NCI-H345 (cell line): Measurements from ENCODE around the gene FAM228A.
A peak's percentile ranks its signal among the peaks of the same experiment; 100 is the strongest.
"Not testable (repeated sequence)": the region's sequence is repeated elsewhere in the genome, so short reads cannot be mapped to it uniquely, and the experiment has no call there.

Experiments used
- DNase-seq: peaks from one replicate; lab custom pipeline; 2025; lab: John Stamatoyannopoulos, UW

Gene FAM228A

DNA sequence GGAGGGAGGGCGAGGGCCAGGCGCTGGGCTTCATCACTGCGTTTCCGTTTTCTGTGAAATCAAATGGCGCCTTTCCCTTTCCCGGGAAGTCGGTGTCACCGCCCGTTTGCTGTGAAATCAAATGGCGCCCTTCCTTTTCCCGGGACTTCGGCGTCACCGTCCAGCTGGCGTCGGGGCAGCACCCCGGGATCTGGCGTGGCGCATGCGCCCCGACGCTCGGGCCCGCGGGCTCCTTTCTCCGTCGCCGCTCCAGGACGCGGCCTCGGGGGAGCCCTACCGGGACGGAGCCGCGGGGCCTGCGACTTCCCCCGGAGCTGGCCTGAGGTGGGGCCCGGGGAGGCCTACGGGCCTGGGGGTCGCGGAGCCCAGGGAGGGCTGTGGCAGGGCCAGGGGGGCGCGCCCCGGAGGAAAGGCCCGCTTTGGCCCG is at the start of gene FAM228A:
Gene FAM228A, plus strand, starts transcription at position 203 of the 427 bp plus-strand sequence. CDS start 428 bp downstream, outside the sequence.
- no peak for DNase-seq

- DNase-seq: no peak
Measured at GRCh38 chr2:24125956-24126355, 48.9 kb upstream of the FAM228A start.

DNA sequence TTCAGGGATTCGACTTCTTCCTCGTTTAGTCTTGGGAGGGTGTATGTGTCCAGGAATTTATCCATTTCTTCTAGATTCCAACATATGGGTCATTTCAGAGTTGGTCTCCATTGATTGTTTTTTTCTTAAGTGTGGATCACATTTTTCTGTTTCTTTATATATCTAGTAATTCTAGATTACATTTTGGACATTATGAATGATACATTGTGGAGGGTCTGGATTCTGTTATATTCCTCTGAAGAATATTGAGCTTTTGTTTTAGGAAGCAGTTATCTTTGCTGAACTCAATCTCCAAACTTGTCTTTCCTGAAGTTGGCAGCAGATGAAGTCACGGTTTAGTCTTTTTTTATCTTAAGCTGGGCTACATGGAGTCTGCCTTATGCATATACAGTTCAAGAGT is 42.3 kb upstream of the FAM228A start:
- DNase-seq: no peak

DNA sequence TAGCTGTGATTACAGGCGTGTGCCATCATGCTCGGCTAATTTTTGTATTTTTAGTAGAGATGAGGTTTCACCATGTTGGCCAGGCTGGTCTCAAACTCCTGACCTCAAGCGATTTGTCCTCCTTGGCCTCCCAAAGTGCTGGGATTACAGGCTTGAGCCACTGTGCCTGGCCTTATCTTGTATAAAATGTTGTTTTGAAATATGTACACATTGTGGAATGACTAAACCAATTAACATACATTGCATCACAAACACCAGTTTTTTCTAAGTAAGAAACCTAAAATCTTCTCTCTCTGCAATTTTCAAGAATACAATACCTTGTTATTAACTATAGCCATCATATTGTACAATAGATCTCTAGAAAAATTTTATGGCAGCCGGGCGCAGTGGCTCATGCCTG is 34.5 kb upstream of the FAM228A start:
- DNase-seq: not testable (repeated sequence)

DNA sequence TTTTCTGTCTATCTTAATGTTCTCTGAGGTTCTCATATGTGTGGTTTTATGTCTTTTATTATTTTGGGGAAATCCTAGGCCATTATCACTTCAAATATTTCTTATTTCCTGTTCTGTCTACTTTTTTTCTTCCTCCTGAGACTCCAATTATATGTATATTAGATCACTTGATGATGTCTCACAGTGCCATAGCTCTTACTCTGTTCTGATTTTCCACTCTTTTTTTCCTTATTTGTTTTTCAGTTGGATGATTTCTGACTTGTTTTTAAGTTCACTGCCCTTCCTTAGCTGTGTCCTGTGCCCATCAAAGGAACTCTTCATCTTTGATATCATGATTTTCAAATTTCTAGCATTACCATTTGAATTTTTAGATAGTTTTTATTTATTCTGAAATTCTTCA is 27.5 kb upstream of the FAM228A start:
- DNase-seq: no peak

DNA sequence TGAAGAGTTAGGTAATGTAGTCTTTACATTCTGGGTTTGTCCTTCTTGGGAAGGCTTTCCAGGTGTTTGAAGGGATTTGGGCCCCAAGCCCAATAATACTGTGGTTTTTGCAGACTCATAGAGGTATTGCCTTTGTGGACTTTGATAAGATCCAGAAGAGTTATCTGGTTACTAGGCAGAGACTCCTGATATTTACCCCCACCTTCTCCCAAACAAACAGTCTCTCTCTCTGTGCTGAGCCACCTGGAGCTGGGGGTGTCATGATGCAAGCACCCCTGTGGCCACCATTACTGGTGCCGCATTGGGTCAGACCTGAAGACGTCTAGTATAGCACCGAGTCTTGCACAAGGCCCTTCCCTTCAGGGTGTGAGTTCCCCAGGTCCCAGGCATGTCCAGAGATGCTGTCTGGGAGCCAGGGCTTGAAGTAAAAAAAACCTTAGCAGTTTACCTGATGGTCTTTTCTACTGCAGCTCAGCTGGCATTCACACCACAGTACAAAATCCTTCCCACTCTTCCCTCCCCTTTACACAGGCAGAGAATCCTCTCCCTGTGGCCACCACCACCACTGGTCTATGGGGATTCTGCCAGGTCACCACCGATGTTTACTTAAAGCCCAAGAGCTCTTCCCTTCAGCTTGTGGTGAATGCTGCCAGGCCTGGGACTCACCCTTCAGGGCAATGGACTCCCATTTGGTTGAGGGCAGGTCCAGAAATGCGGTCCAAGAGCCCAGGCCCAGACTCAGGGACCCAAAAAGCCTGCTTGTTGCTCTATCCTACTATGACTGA is 22.2 kb upstream of the FAM228A start:
- DNase-seq: no peak

DNA sequence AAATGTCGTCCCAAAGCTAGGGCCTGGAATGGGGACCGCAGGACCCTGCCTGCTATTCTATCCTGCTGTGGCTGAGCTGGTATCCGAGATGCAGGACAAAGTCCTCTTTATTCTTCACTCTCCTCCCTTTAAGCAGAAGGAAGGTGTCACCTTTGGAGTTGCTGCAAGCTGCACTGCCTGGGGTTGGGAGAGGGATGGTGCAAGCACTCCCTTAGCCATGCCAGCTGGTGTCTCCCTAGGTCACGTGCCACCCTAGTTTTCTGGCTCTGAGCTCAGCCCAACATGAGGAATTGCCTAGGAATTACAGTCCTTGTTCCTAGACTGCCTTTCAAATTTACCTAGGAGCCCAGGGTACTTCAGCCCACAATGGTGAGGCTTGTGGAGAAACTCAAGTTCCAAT is 21.4 kb upstream of the FAM228A start:
- DNase-seq: no peak

GRCh38 chr2:24158131-24158530 is 16.7 kb upstream of the FAM228A start:
- no peak for DNase-seq

- no peak for DNase-seq
Measured at GRCh38 chr2:24159708-24160107, 15.1 kb upstream of the FAM228A start.

DNA sequence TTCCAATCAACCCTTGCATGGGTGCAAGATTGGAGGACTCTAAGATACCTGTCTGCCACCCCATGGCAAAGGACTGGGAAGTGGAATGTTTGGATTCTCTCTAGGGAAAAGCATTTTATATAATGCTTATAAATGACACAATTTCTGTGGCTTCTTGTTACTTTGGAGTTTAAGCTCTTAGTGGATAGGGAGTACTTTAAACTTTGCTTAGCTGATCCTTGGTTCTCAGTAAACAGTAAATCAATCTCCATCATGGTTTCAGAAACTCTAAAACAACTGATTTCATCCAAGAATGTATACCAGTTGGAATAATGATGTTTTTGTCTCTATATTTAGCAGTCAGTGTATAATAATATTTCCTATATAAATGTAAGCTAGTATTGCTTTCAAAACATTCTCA is 14.1 kb upstream of the FAM228A start:
- no peak for DNase-seq

DNA sequence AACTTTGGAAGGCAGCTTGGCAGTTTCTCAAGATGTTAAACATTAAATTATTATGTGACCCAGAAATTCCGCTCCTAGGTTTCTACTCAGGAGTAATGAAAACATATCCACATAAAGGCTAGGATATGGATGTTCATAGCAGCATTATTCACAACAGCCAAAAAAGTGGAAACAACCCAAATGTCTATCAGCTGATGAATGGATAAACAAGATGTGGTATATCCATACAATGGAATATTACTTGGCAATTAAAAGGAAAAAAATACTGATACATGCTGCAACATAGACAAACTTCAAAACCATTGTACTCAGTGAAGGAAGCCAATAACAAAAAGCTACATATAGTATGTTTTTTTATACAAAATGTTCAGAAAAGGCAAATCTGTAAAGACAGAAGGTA is 12.4 kb upstream of the FAM228A start:
- no peak for DNase-seq

GRCh38 chr2:24163186-24163585 is 11.7 kb upstream of the FAM228A start:
- no peak for DNase-seq

DNA sequence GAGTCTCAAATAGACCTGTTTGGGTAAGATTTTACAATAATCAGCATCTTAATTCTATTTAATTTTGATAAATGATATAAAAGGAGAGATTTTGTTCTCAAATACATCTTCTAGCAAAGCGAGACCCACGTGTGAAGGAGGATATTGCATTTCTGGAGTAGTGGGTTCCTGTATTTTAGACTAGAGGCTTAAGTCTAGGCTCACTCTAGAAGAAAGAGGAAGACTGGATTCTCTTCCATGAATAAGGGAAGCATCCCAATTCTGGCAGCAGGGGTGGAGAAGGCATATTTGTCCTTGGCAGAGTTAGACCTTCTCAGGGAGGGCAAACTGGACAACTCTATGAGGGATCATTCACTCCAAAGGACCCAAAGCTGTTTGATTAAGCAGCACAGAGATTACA is 11.3 kb upstream of the FAM228A start:
- no peak for DNase-seq

DNA sequence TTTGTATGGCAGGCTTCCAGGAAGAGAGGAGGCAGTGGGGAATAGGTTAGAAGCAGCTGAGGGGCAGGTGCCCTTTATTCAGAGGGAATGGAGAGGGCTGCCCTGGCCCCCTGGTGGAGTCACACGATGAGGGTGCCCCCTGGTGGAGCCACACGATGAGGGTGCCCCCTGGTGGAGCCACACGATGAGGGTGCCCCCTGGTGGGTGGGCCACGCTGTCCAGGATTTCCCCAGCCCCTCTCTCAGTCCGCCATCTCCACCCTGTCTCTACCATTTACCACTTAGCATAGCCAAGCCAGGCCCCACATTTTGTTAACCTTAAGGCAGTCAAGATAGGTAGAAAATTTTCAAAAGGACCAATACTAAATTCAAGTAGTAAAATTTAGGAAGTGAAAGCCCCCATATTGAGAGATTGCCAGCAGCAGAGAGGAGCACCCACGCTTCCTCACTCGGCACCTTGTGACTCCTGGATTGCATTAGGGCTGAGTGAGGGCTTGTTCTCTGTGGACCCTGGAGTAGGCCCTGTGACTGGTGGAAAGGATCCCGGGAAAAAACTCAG is 10.4 kb upstream of the FAM228A start:
- no peak for DNase-seq

GRCh38 chr2:24169023-24169422 is 5.8 kb upstream of the FAM228A start:
- no peak for DNase-seq

DNA sequence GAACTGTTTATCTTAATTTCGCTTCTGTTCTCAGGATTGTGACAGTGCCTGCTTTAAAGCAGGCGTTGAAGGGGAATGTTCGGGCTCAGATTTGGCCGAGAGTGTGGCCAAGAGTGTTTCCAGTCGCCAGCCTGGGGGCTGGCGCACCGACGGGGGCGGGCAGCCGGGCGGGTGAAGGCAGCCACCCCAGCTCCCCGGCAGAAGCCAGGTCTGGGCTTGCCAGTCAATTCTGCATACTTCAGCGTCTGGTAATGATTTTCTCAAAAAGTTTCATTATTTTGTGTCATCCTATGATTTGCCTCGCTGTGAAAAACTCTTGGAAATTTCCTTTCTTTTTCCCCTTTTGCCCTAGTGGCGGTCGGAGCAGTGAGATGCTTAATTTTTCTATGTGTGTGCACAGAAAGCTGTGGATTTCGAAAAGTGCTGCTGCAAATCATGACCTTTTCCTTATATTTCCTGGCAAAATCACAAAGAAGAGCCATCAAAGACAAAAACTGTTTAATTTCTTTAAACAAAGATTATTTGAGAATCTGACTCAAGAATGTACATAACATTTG is 856 bp downstream of the FAM228A start:
- no peak for DNase-seq

DNA sequence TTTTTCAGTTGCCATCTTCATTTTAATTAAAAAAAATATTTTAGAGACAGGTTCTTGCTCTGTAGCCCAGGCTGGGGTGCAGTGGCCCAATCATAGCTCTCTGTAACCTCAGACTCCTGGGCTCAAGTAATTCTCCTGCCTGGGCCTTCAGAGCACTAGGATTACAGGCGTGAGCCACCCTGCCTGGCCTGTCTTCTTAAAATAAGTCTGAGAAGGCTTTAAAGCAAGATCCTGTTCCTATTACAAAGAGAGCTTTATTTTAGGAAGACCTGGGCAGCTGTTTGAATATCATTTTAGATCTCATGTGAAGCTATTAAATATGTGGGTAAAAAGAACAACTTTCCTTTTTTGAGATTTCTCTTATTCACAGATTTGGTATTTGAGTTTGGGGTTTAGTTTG is 1.5 kb downstream of the FAM228A start:
- DNase-seq: no peak

DNA sequence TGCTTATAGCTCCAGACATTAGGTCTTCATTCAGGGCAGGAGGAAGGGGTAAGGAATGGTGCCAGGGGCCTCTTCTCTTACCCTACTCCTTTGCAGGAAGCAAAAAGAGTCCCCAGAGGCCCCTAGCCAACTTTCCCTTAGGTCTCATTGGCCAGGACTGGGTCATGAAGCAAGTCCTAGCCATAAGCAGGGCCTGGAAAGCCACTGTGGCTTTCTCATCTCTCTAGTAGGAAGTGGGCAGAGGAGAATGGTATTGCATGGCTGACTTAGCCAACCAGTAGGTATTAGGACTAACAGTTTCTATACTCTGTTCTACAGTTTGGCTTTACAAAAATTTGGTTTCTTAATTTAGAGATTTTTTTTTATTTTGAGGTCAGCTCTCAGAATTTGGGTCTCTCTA is 4.8 kb downstream of the FAM228A start:
- no peak for DNase-seq

GRCh38 chr2:24181849-24182248 is 7.0 kb downstream of the FAM228A start:
- DNase-seq: peak; percentile 4

DNA sequence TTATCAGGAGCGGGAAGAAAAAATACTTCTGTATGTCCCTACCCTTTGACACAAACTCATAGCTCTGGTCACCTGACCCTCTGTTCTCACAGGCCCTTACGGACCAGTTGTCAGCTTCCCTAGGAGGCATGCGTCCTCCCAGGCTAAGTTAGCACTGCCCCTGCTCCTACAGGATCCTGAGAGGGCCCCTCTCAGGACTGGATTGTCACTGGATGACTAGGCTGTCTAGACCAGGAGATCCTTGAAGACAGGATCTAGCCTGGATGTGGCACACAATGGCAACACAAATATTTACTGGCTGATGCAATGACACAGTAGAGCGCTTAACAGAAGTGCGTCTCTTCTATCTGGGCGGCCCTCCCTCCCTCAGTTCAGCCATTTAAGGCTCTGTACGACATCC is 7.7 kb downstream of the FAM228A start:
- DNase-seq: no peak

GRCh38 chr2:24183366-24184069 is 8.7 kb downstream of the FAM228A start:
- DNase-seq: no peak

GRCh38 chr2:24189551-24189950 is 14.7 kb downstream of the FAM228A start:
- no peak for DNase-seq

GRCh38 chr2:24190503-24190902 is 15.7 kb downstream of the FAM228A start:
- no peak for DNase-seq
